ENCODE data around the gene KLF1. TPM values are rescaled to one million over a fixed set of nuclear protein-coding genes. Genes with fewer than 3 reads are reported as not detected.

KLF1 gene
- total and polyA plus RNA-seq, 2 of the 13 experiments (the other 11 are each of a cell fraction or from before 2014, with no cell fraction given) = not detected

DNA sequence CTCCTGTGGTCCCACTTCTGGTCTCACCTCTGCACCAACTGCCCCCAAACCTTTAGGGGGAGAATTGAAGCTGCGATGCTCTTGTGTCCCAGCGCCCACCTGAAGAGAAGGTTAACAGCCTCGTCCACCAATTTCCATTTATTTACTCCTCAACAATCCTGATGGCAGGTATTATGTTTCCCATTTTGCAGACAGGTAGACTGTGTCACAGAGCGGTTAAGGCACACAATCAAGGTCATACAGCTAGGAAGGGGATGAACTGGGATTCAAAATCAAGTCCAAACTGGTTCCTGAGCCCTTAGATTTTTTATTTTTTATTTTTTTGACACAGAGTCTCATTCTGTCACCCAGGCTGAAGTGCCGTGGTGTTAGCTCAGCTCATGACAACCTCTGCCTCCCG, 11.9 kb downstream of the KLF1 start:
- no peaks in the 10 kb centered on the region for H3K27me3 ChIP-seq (ENCODE audit: control insufficient read depth in 1 of 2, insufficient read depth in 2 of 2, low read length in 2 of 2)
- no peak overlapping the region for H3K4me2 ChIP-seq (ENCODE audit: low read depth, low read length)
- H3K9me3 ChIP-seq (ENCODE audit: low read length) = no peaks in the 10 kb centered on the region
- no peak overlapping the region for H2AFZ ChIP-seq (ENCODE audit: low read length)
- no peak for ATAC-seq
- in situ Hi-C loops (cut with HindIII; ENCODE audit: extremely low pct_ligation_motif_present, low pct_unique_long_range_greater_than_20kb) (no loop called here), intact Hi-C loops (cut with micrococcal nuclease; ENCODE audit: unreplicated experiment) (no loop called here)
- ChIA-PET CTCF (ENCODE audit: low intra/inter-chr PET ratio, low total read pairs) (no interaction called here), POLR2A (no interaction called here)
- H3K79me2 ChIP-seq (ENCODE audit: insufficient read depth, low read length) = no peaks in the 10 kb centered on the region
- BruUV-seq (replicated peaks) = no TSS peak
- no peaks in the 10 kb centered on the region for H3K36me3 ChIP-seq (replicated peaks in 1 of 2; ENCODE audit: control insufficient read depth in 1 of 2, insufficient read depth in 2 of 2, low read length in 2 of 2)
- DNase-seq (ENCODE audit: low spot score) = no peak
- no peak overlapping the region for H3K27ac ChIP-seq (ENCODE audit: extremely low read length, insufficient read depth, low read length)
- no peak overlapping the region for H3K4me3 ChIP-seq (replicated peaks in 1 of 3; ENCODE audit: insufficient read depth in 1 of 3, low read depth in 2 of 3, low read length in 3 of 3)
- 88% methylated on average over 6 of the region's 6 CpGs for WGBS (ENCODE audit: low lambda C conversion rate)
- TF ChIP-seq, protein P1, sequence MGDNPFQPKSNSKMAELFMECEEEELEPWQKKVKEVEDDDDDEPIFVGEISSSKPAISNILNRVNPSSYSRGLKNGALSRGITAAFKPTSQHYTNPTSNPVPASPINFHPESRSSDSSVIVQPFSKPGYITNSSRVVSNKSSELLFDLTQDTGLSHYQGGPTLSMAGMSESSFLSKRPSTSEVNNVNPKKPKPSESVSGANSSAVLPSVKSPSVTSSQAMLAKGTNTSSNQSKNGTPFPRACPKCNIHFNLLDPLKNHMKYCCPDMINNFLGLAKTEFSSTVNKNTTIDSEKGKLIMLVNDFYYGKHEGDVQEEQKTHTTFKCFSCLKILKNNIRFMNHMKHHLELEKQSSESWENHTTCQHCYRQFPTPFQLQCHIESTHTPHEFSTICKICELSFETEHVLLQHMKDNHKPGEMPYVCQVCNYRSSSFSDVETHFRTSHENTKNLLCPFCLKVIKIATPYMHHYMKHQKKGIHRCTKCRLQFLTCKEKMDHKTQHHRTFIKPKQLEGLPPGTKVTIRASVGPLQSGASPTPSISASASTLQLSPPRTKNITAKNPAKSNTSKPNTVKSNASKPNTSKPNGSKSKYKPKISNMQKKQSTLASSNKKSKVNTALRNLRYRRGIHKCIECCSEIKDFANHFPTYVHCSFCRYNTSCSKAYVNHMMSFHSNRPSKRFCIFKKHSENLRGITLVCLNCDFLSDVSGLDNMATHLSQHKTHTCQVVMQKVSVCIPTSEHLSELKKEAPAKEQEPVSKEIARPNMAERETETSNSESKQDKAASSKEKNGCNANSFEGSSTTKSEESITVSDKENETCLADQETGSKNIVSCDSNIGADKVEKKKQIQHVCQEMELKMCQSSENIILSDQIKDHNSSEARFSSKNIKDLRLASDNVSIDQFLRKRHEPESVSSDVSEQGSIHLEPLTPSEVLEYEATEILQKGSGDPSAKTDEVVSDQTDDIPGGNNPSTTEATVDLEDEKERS (CRISPR knock-in tag; IDR thresholded peaks at IDR 0.05) = no peak
- peak; percentile 53 for TF ChIP-seq ZNF629 (CRISPR knock-in tag; conservative IDR thresholded peaks at IDR 0.05)
- no peak for FAIRE-seq
- no peaks in the 10 kb centered on the region for H4K20me1 ChIP-seq (ENCODE audit: insufficient read depth, low read length)
- H3K9ac ChIP-seq (ENCODE audit: insufficient read depth, low read depth, low read length) = no peak overlapping the region
- no peaks in the 10 kb centered on the region for H3K4me1 ChIP-seq (ENCODE audit: insufficient read depth, low read length)

DNA sequence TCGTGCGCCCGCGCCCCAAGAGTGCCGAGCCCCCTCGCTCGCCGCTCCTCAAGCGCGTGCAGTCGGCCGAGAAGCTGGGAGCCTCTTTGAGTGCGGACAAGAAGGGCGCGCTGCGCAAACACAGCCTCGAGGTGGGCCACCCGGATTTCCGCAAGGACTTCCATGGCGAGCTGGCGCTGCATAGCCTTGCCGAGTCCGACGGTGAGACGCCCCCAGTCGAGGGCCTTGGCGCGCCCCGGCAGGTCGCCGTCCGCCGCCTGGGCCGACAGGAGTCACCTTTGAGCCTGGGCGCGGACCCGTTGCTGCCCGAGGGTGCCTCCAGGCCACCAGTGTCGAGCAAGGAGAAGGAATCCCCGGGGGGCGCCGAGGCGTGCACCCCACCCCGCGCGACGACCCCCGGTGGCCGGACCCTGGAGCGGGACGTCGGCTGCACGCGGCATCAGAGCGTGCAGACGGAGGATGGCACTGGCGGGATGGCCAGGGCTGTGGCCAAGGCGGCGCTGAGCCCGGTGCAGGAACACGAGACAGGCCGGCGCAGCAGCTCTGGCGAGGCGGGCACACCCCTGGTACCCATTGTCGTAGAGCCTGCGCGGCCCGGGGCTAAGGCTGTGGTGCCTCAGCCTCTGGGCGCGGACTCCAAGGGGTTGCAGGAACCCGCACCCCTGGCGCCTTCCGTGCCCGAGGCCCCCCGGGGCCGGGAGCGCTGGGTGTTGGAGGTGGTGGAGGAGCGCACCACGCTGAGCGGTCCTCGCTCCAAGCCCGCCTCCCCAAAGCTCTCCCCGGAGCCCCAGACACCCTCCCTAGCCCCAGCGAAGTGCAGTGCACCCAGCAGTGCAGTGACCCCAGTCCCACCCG, 12.9 kb downstream of the KLF1 start:
- POLR2A ChIA-PET = interaction anchor here (1.2 kb wide), 1 partner anchor 9 kb away, joined by 3 read pairs; no protein-coding TSS in a partner anchor
- Histone ChIP-seq H3K27me3 (ENCODE audit: control insufficient read depth in 1 of 2, insufficient read depth in 2 of 2, low read length in 2 of 2) (no peaks in the 10 kb centered on the region), H3K36me3 (replicated peaks in 1 of 2; ENCODE audit: control insufficient read depth in 1 of 2, insufficient read depth in 2 of 2, low read length in 2 of 2) (no peaks in the 10 kb centered on the region), H3K79me2 (ENCODE audit: insufficient read depth, low read length) (no peaks in the 10 kb centered on the region), H3K9ac (ENCODE audit: insufficient read depth, low read depth, low read length) (no peak overlapping the region), H4K20me1 (ENCODE audit: insufficient read depth, low read length) (no peaks in the 10 kb centered on the region), H2AFZ (ENCODE audit: low read length) (no peak overlapping the region), H3K4me2 (ENCODE audit: low read depth, low read length) (no peak overlapping the region), H3K4me3 (replicated peaks in 1 of 3; ENCODE audit: insufficient read depth in 1 of 3, low read depth in 2 of 3, low read length in 3 of 3) (no peak overlapping the region), H3K9me3 (ENCODE audit: low read length) (no peaks in the 10 kb centered on the region), H3K4me1 (ENCODE audit: insufficient read depth, low read length) (no peaks in the 10 kb centered on the region), H3K27ac (ENCODE audit: extremely low read length, insufficient read depth, low read length) (no peak overlapping the region)
- intact Hi-C loops (cut with micrococcal nuclease; ENCODE audit: unreplicated experiment) = no loop called here
- FAIRE-seq (no peak), DNase-seq (ENCODE audit: low spot score) (no peak), ATAC-seq (no peak; the same call in 2 of the 3 replicates)
- WGBS (ENCODE audit: low lambda C conversion rate) = 97% methylated on average over 63 of the region's 86 CpGs
- CTCF ChIA-PET (ENCODE audit: low intra/inter-chr PET ratio, low total read pairs) = no interaction called here
- TF ChIP-seq NFYC (CRISPR knock-in tag; IDR thresholded peaks at IDR 0.05) = no peak
- no peak for TF ChIP-seq SIX4 (CRISPR knock-in tag; IDR thresholded peaks at IDR 0.05)
- no peak for TF ChIP-seq KDM3A (CRISPR knock-in tag; IDR thresholded peaks at IDR 0.05; ENCODE audit: low read depth)
- TF ChIP-seq SMAD9 (CRISPR knock-in tag; IDR thresholded peaks at IDR 0.05) = no peak
- TF ChIP-seq, protein P2, sequence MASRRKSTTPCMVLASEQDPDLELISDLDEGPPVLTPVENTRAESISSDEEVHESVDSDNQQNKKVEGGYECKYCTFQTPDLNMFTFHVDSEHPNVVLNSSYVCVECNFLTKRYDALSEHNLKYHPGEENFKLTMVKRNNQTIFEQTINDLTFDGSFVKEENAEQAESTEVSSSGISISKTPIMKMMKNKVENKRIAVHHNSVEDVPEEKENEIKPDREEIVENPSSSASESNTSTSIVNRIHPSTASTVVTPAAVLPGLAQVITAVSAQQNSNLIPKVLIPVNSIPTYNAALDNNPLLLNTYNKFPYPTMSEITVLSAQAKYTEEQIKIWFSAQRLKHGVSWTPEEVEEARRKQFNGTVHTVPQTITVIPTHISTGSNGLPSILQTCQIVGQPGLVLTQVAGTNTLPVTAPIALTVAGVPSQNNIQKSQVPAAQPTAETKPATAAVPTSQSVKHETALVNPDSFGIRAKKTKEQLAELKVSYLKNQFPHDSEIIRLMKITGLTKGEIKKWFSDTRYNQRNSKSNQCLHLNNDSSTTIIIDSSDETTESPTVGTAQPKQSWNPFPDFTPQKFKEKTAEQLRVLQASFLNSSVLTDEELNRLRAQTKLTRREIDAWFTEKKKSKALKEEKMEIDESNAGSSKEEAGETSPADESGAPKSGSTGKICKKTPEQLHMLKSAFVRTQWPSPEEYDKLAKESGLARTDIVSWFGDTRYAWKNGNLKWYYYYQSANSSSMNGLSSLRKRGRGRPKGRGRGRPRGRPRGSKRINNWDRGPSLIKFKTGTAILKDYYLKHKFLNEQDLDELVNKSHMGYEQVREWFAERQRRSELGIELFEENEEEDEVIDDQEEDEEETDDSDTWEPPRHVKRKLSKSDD (CRISPR knock-in tag; IDR thresholded peaks at IDR 0.05; ENCODE audit: low read depth) = no peak
- TF ChIP-seq HMGA1 (CRISPR knock-in tag; conservative IDR thresholded peaks at IDR 0.05) = no peak
- no peak for TF ChIP-seq ZNF44 (CRISPR knock-in tag; IDR thresholded peaks at IDR 0.05)
- TF ChIP-seq HOXA9 (CRISPR knock-in tag; IDR thresholded peaks at IDR 0.05; ENCODE audit: borderline replicate concordance) = no peak
- no peak for TF ChIP-seq RNF2 (conservative IDR thresholded peaks at IDR 0.05; ENCODE audit: low read depth)
- no peak for TF ChIP-seq TARDBP (CRISPR knock-in tag; IDR thresholded peaks at IDR 0.05)
- BruUV-seq (replicated peaks) = no TSS peak
- in situ Hi-C loops (cut with HindIII; ENCODE audit: extremely low pct_ligation_motif_present, low pct_unique_long_range_greater_than_20kb) = no loop called here
